C4-2B (cell line): ENCODE measurements around the gene NLRX1.

Experiments used
- CTCF ChIP-seq: fragments of 450-650 bp; conservative IDR thresholded peaks from 2 replicates; pipeline ENCODE4 v1.5.1; 2017; ENCODE audit warnings: mild to moderate bottlenecking
- ZFX ChIP-seq: fragments of 450-650 bp; IDR thresholded peaks from 2 replicates; pipeline ENCODE4 v1.6.1; 2017

DNA sequence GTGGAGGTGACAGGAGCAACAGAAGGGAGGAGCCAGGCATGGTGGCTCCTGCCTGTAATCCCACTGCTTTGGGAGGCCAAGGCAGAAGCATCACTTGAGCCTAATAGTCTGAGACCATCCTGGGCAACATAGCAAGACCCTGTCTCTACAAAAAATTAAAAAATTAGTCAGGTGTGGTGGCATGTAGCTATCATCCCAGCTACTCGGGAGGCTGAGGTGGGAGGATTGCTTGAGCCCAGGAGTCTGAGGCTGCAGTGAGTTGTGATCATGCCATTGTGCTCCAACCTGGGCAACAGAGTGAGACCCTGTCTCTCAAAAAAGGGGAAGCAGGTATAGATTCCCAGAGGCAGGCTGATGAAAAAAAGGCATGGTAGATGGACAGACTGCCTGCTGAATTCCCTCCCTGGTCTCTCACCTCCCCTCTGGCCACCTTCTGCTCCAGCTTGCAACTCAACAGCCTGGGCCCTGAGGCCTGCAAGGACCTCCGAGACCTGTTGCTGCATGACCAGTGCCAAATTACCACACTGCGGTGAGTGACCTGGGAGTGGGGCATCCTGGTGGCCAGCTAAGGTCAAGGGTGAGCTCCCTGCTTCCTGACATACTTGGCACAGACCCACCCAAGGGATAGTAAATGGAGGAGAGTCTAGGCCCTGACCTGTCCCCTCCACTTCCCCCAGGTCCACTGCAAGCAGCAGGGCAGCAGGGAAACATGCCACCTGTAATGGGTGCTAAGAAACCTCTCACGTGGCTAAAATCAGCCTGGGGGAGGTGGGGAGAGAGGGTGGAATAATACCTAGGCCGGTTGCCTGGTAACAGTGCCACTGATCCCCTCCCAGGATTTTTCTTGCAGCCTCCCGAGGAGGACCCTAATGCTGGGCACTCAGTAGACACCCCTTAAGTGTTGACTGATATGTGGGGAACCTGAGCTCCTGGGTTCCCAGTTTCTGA is 12.5 kb downstream of the NLRX1 start:
- no peak for TF ChIP-seq CTCF
- no peak for TF ChIP-seq ZFX
